Measurements from ENCODE around the gene ANKRD23.

- no peak for TF ChIP-seq POLR2A (IDR thresholded peaks at IDR 0.05)
- TF ChIP-seq CTCF (IDR thresholded peaks at IDR 0.05): no peak
Observed at GRCh38 chr2:96882230-96882629, 38.4 kb upstream of the ANKRD23 start.
